Adipocyte (in vitro differentiated cells): ENCODE measurements around the gene PRDM16.
A peak's percentile ranks its signal among the peaks of the same experiment; 100 is the strongest.

Experiments used
- DNase-seq: peaks from one replicate; pipeline ENCODE4 v3.0.0-alpha.2; 2015; ENCODE audit warnings: low read depth
- H3K27me3 ChIP-seq: replicated peaks from 2 replicates; pipeline ENCODE4 v1.7.0; 2013; ENCODE audit warnings: mild to moderate bottlenecking, low read length, moderate library complexity; ENCODE audit not compliant: control insufficient read depth, insufficient read depth
- H3K36me3 ChIP-seq: 2 replicates; pipeline ENCODE4 v1.7.0; 2013; ENCODE audit warnings: low read length, mild to moderate bottlenecking, moderate library complexity; ENCODE audit not compliant: control insufficient read depth, insufficient read depth, severe bottlenecking
- H3K4me1 ChIP-seq: 2 replicates; pipeline ENCODE4 v1.7.0; 2013; ENCODE audit warnings: mild to moderate bottlenecking, low read length, moderate library complexity; ENCODE audit not compliant: control insufficient read depth, insufficient read depth
- H3K4me3 ChIP-seq: 2 replicates; pipeline ENCODE4 v1.7.0; 2013; ENCODE audit warnings: mild to moderate bottlenecking, low read length, moderate library complexity
- H3K9ac ChIP-seq: 2 replicates; pipeline ENCODE4 v1.7.0; 2013; ENCODE audit warnings: mild to moderate bottlenecking, low read length, moderate library complexity
- H3K9me3 ChIP-seq: 2 replicates; pipeline ENCODE4 v1.7.0; 2013; ENCODE audit warnings: mild to moderate bottlenecking, low read length, moderate library complexity; ENCODE audit not compliant: control insufficient read depth

Gene PRDM16

GRCh38 chr1:3166206-3166918, 97.4 kb downstream of the PRDM16 start:
- Histone ChIP-seq H3K4me1 (peaks cover 13% of the 10 kb centered on the region), H3K27me3 (peaks cover 25% of the 10 kb centered on the region), H3K9ac (no peak overlapping the region), H3K9me3 (no peaks in the 10 kb centered on the region), H3K4me3 (no peak overlapping the region), H3K36me3 (no peaks in the 10 kb centered on the region)
- no peak for DNase-seq

- DNase-seq: no peak
- H3K27me3 ChIP-seq: peaks cover 30% of the 10 kb centered on the region
- H3K36me3 ChIP-seq: no peaks in the 10 kb centered on the region
- H3K9ac ChIP-seq: no peak overlapping the region
- H3K4me3 ChIP-seq: no peak overlapping the region
- peaks cover 16% of the 10 kb centered on the region for H3K4me1 ChIP-seq
- H3K9me3 ChIP-seq: no peaks in the 10 kb centered on the region
Measured at GRCh38 chr1:3167255-3167654, 98.3 kb downstream of the PRDM16 start.

GRCh38 chr1:3168678-3169077, 99.7 kb downstream of the PRDM16 start:
- Histone ChIP-seq H3K27me3 (peaks cover 25% of the 10 kb centered on the region), H3K9ac (no peak overlapping the region), H3K4me1 (peaks cover 16% of the 10 kb centered on the region), H3K36me3 (no peaks in the 10 kb centered on the region), H3K9me3 (no peaks in the 10 kb centered on the region), H3K4me3 (no peak overlapping the region)
- no peak for DNase-seq

- H3K27me3 ChIP-seq: peaks cover 26% of the 10 kb centered on the region
- no peak for DNase-seq
Measured at GRCh38 chr1:3169665-3170356, 100.8 kb downstream of the PRDM16 start.

GRCh38 chr1:3170561-3171453, 101.8 kb downstream of the PRDM16 start:
- peak; percentile 13 for DNase-seq
- peak overlapping the region; percentile 64 for H3K4me3 ChIP-seq
- H3K9me3 ChIP-seq: no peaks in the 10 kb centered on the region
- peaks cover 30% of the 10 kb centered on the region for H3K4me1 ChIP-seq
- H3K27me3 ChIP-seq: peaks cover 22% of the 10 kb centered on the region
- H3K9ac ChIP-seq: peak overlapping the region; percentile 73
- H3K36me3 ChIP-seq: no peaks in the 10 kb centered on the region

More at GRCh38 chr1:3169665-3170356, 100.8 kb downstream of the PRDM16 start:
- peaks cover 23% of the 10 kb centered on the region for H3K4me1 ChIP-seq
- no peaks in the 10 kb centered on the region for H3K36me3 ChIP-seq
- H3K9ac ChIP-seq: no peak overlapping the region
- H3K4me3 ChIP-seq: no peak overlapping the region
- no peaks in the 10 kb centered on the region for H3K9me3 ChIP-seq

- H3K4me3 ChIP-seq: no peak overlapping the region
- no peak overlapping the region for H3K9ac ChIP-seq
- H3K9me3 ChIP-seq: no peaks in the 10 kb centered on the region
- H3K27me3 ChIP-seq: peaks cover 23% of the 10 kb centered on the region
- no peak for DNase-seq
- peaks cover 30% of the 10 kb centered on the region for H3K4me1 ChIP-seq
- H3K36me3 ChIP-seq: no peaks in the 10 kb centered on the region
Measured at GRCh38 chr1:3171761-3172160, 102.8 kb downstream of the PRDM16 start.

- Histone ChIP-seq H3K9ac (no peak overlapping the region), H3K4me1 (peaks cover 30% of the 10 kb centered on the region), H3K36me3 (no peaks in the 10 kb centered on the region), H3K4me3 (no peak overlapping the region), H3K9me3 (no peaks in the 10 kb centered on the region), H3K27me3 (peaks cover 30% of the 10 kb centered on the region)
- no peak for DNase-seq
Measured at GRCh38 chr1:3172431-3173380, 103.7 kb downstream of the PRDM16 start.

GRCh38 chr1:3173381-3173980, 104.5 kb downstream of the PRDM16 start:
- Histone ChIP-seq H3K27me3 (peaks cover 32% of the 10 kb centered on the region), H3K9me3 (no peaks in the 10 kb centered on the region), H3K4me3 (no peak overlapping the region), H3K4me1 (peaks cover 30% of the 10 kb centered on the region), H3K9ac (no peak overlapping the region), H3K36me3 (no peaks in the 10 kb centered on the region)
- no peak for DNase-seq

GRCh38 chr1:3174487-3175247, 105.7 kb downstream of the PRDM16 start:
- H3K36me3 ChIP-seq: no peaks in the 10 kb centered on the region
- H3K9ac ChIP-seq: peak overlapping the region; percentile 13
- peaks cover 28% of the 10 kb centered on the region for H3K27me3 ChIP-seq
- no peak for DNase-seq
- no peaks in the 10 kb centered on the region for H3K9me3 ChIP-seq
- peak overlapping the region; percentile 58 for H3K4me3 ChIP-seq
- peaks cover 30% of the 10 kb centered on the region for H3K4me1 ChIP-seq

GRCh38 chr1:3175486-3175885, 106.5 kb downstream of the PRDM16 start:
- peaks cover 25% of the 10 kb centered on the region for H3K4me1 ChIP-seq
- H3K9ac ChIP-seq: peak overlapping the region; percentile 13
- no peak overlapping the region for H3K4me3 ChIP-seq
- no peaks in the 10 kb centered on the region for H3K36me3 ChIP-seq
- H3K27me3 ChIP-seq: peaks cover 28% of the 10 kb centered on the region
- no peak for DNase-seq
- H3K9me3 ChIP-seq: no peaks in the 10 kb centered on the region
